ENCODE measurements around the gene ARF6. TPM values are rescaled to one million over a fixed set of nuclear protein-coding genes. Genes with fewer than 3 reads are reported as not detected.

ARF6 gene
- total RNA-seq, 1 donor from 2014 or later: 55.3 TPM

GRCh38 chr14:49860988-49861698, 31.7 kb upstream of the ARF6 start:
- no peak for DNase-seq (ENCODE audit: low spot score)
- no peak for TF ChIP-seq CTCF (IDR thresholded peaks at IDR 0.05; ENCODE audit: unreplicated experiment)
- H3K27me3 Mint-ChIP-seq (ENCODE audit: unreplicated experiment): peaks cover 11% of the 10 kb centered on the region
- no peaks in the 10 kb centered on the region for H3K36me3 Mint-ChIP-seq (ENCODE audit: low read depth, unreplicated experiment)
- no peaks in the 10 kb centered on the region for H3K9me3 Mint-ChIP-seq (ENCODE audit: unreplicated experiment)
- no peak overlapping the region for H3K4me3 Mint-ChIP-seq (ENCODE audit: unreplicated experiment)
- H3K27ac Mint-ChIP-seq (ENCODE audit: unreplicated experiment): no peak overlapping the region
- peaks cover 9% of the 10 kb centered on the region for H3K4me1 Mint-ChIP-seq (ENCODE audit: unreplicated experiment)

GRCh38 chr14:49861699-49862088, 31.2 kb upstream of the ARF6 start:
- Mint-ChIP-seq H3K36me3 (ENCODE audit: low read depth, unreplicated experiment) (no peaks in the 10 kb centered on the region), H3K27ac (ENCODE audit: unreplicated experiment) (no peak overlapping the region), H3K4me3 (ENCODE audit: unreplicated experiment) (no peak overlapping the region), H3K4me1 (ENCODE audit: unreplicated experiment) (peaks cover 9% of the 10 kb centered on the region), H3K9me3 (ENCODE audit: unreplicated experiment) (no peaks in the 10 kb centered on the region), H3K27me3 (ENCODE audit: unreplicated experiment) (peaks cover 11% of the 10 kb centered on the region)
- peak; percentile 40 for DNase-seq (ENCODE audit: low spot score)
- no peak for TF ChIP-seq CTCF (IDR thresholded peaks at IDR 0.05; ENCODE audit: unreplicated experiment)

GRCh38 chr14:49862089-49862673, 30.7 kb upstream of the ARF6 start:
- TF ChIP-seq CTCF (IDR thresholded peaks at IDR 0.05; ENCODE audit: unreplicated experiment): peak; percentile 100
- Mint-ChIP-seq H3K27me3 (ENCODE audit: unreplicated experiment) (peaks cover 11% of the 10 kb centered on the region), H3K4me1 (ENCODE audit: unreplicated experiment) (peaks cover 9% of the 10 kb centered on the region), H3K4me3 (ENCODE audit: unreplicated experiment) (no peak overlapping the region), H3K9me3 (ENCODE audit: unreplicated experiment) (no peaks in the 10 kb centered on the region), H3K27ac (ENCODE audit: unreplicated experiment) (no peak overlapping the region), H3K36me3 (ENCODE audit: low read depth, unreplicated experiment) (no peaks in the 10 kb centered on the region)
- peak; percentile 77 for DNase-seq (ENCODE audit: low spot score)

- H3K27ac Mint-ChIP-seq (ENCODE audit: unreplicated experiment): no peak overlapping the region
- TF ChIP-seq CTCF (IDR thresholded peaks at IDR 0.05; ENCODE audit: unreplicated experiment): no peak
- H3K9me3 Mint-ChIP-seq (ENCODE audit: unreplicated experiment): no peaks in the 10 kb centered on the region
- H3K4me3 Mint-ChIP-seq (ENCODE audit: unreplicated experiment): no peak overlapping the region
- peaks cover 18% of the 10 kb centered on the region for H3K4me1 Mint-ChIP-seq (ENCODE audit: unreplicated experiment)
- DNase-seq (ENCODE audit: low spot score): no peak
- peaks cover 16% of the 10 kb centered on the region for H3K27me3 Mint-ChIP-seq (ENCODE audit: unreplicated experiment)
- no peaks in the 10 kb centered on the region for H3K36me3 Mint-ChIP-seq (ENCODE audit: low read depth, unreplicated experiment)
These were observed 29.2 kb upstream of the ARF6 start for GRCh38 chr14:49863487-49864281.

Data from endothelial cell (in vitro differentiated cells).